Tibial nerve (tissue), 4 donors: ENCODE data around the gene GRIN2C. TPM values are rescaled to one million over a fixed set of nuclear protein-coding genes. Genes with fewer than 3 reads are reported as not detected.

ENCODE experiments used
- DNase-seq, 2 donors: peaks; one replicate each; pipeline ENCODE4 v3.0.0-alpha.2; 2019; ENCODE audit warnings: low spot score in 2 of 2
- H3K27ac ChIP-seq, 4 donors: fragments of 200-600 bp; sonication (generic) in 3 of 4; one replicate each; pipeline ENCODE4 v1.5.1; 2017 to 2019; ENCODE audit warnings: mild to moderate bottlenecking in 1 of 4
- H3K27me3 ChIP-seq, 2 donors: fragments of 200-600 bp; sonication (generic) in 1 of 2; one replicate each; pipeline versions ENCODE4 v1.5.1 to v1.6.0; 2017 to 2019
- H3K36me3 ChIP-seq, 3 donors: fragments of 200-600 bp; sonication (generic); one replicate each; pipeline ENCODE4 v1.5.1; 2018 to 2019
- H3K4me1 ChIP-seq, 4 donors: fragments of 200-600 bp; sonication (generic) in 3 of 4; one replicate each; pipeline ENCODE4 v1.5.1; 2017 to 2019
- H3K4me3 ChIP-seq, 4 donors: fragments of 200-600 bp; sonication (generic) in 3 of 4; one replicate each; pipeline ENCODE4 v1.5.1; 2017 to 2019; ENCODE audit warnings: mild to moderate bottlenecking in 1 of 4, moderate library complexity in 1 of 4
- H3K9me3 ChIP-seq, 4 donors: fragments of 200-600 bp; sonication (generic) in 3 of 4; one replicate each; pipeline ENCODE4 v1.5.1; 2017 to 2019
- EP300 ChIP-seq, 2 donors: sonication (generic); formaldehyde crosslinking; IDR thresholded peaks; one replicate each; pipeline ENCODE4 v1.6.1; 2017; ENCODE audit warnings: antibody characterized with exemption in 2 of 2, mild to moderate bottlenecking in 1 of 2
- POLR2A ChIP-seq, 2 donors: fragments of 450-650 bp; IDR thresholded peaks; one replicate each; pipeline ENCODE4 v1.6.1; 2017; ENCODE audit warnings: antibody characterized with exemption in 2 of 2, mild to moderate bottlenecking in 2 of 2, moderate library complexity in 2 of 2
- WGBS, 2 donors: methylation state at CpG; one replicate each; pipeline ENCODE4 v1.1.5; 2018; 5-methylcytosine and 5-hydroxymethylcytosine counted together
- total RNA-seq, 4 donors: library from RNA; depleted of rRNA; stranded (reverse); fragments of >200 nt; gene quantifications; one replicate each; pipeline ENCODE4 v1.1.0, GENCODE V29; 2016
- TF ChIP-seq, protein P1 (sequence below), 5 experiments: fragments of 200-600 bp in 3 of 5; fragments of 450-650 bp in 2 of 5; sonication (generic) in 3 of 5; IDR thresholded peaks; one replicate each; pipeline ENCODE4 v1.5.1; 2016 to 2019; ENCODE audit warnings: antibody characterized with exemption in 5 of 5, mild to moderate bottlenecking in 3 of 5, moderate library complexity in 2 of 5

The GRIN2C gene
- total RNA-seq, 4 donors from 2014 or later, result 0.22 to 3.6 (median 0.50) TPM

DNA sequence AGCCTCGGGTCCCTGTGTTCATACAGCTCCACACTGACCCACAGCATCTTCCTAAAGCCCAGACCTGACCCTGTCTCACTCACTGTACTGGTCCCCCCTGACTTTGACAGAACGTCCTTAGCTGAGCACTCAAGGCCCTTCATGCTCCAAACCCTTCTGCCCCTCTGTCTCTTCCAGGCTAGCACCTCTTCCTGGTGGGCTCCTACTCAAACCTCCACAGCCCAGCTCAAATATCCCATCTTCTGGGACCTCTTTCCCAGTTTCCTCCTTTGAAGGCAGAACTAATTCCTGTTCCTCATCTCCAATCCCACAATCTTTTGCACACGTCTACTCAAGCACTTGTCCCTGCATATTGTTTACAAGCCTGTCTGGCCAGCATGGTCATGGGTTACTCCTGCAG is 8.8 kb downstream of the GRIN2C start:
- Histone ChIP-seq H3K4me3 (no peak overlapping the region), H3K27ac (no peak overlapping the region), H3K9me3 (peaks cover 0 to 3% (median 0%) of the 10 kb centered on the region in 4 donors), H3K4me1 (peaks cover 0 to 14% (median 7%) of the 10 kb centered on the region in 4 donors), H3K27me3 (peaks cover 0 to 55% of the 10 kb centered on the region in 2 donors), H3K36me3 (no peaks in the 10 kb centered on the region)
- TF ChIP-seq EP300 (IDR thresholded peaks at IDR 0.05) (no peak), POLR2A (IDR thresholded peaks at IDR 0.05) (no peak)
- TF ChIP-seq, protein P1, sequence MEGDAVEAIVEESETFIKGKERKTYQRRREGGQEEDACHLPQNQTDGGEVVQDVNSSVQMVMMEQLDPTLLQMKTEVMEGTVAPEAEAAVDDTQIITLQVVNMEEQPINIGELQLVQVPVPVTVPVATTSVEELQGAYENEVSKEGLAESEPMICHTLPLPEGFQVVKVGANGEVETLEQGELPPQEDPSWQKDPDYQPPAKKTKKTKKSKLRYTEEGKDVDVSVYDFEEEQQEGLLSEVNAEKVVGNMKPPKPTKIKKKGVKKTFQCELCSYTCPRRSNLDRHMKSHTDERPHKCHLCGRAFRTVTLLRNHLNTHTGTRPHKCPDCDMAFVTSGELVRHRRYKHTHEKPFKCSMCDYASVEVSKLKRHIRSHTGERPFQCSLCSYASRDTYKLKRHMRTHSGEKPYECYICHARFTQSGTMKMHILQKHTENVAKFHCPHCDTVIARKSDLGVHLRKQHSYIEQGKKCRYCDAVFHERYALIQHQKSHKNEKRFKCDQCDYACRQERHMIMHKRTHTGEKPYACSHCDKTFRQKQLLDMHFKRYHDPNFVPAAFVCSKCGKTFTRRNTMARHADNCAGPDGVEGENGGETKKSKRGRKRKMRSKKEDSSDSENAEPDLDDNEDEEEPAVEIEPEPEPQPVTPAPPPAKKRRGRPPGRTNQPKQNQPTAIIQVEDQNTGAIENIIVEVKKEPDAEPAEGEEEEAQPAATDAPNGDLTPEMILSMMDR (IDR thresholded peaks at IDR 0.05), result no peak
- DNase-seq, result no peak
- WGBS, 2 donors, result 50 to 73% methylated on average over 3 of the region's 3 CpGs

DNA sequence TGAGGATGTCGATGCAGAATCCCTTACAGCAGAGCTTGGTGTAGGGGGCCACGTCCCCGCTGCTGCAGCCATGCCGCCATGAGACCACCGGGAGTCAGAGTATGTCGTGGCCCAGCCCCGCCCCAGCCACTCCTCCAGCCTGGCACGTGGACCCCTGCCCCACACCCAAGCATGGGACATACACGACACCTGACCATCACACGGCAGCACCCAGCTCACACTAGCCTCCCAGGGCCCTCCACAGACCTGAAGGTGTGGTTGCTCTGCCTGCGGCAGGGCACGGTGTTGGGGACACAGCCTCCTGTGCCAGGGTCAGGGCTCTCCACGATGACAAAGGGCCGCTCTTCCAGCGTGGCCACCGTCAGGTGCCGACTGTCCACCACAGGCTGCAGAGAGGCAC is 9.4 kb downstream of the GRIN2C start:
- Histone ChIP-seq H3K27ac (no peak overlapping the region), H3K9me3 (peaks cover 0 to 3% (median 0%) of the 10 kb centered on the region in 4 donors), H3K4me3 (no peak overlapping the region), H3K4me1 (peaks cover 0 to 14% (median 7%) of the 10 kb centered on the region in 4 donors), H3K36me3 (no peaks in the 10 kb centered on the region), H3K27me3 (peaks cover 0 to 51% of the 10 kb centered on the region in 2 donors)
- no peak for TF ChIP-seq POLR2A (IDR thresholded peaks at IDR 0.05)
- TF ChIP-seq, protein P1 (IDR thresholded peaks at IDR 0.05), result no peak
- no peak for TF ChIP-seq EP300 (IDR thresholded peaks at IDR 0.05)
- no peak for DNase-seq
- 83% methylated on average over 14 of the region's 17 CpGs; no CpG with 5 or more reads in 1 of the 2 donors for WGBS, 2 donors

DNA sequence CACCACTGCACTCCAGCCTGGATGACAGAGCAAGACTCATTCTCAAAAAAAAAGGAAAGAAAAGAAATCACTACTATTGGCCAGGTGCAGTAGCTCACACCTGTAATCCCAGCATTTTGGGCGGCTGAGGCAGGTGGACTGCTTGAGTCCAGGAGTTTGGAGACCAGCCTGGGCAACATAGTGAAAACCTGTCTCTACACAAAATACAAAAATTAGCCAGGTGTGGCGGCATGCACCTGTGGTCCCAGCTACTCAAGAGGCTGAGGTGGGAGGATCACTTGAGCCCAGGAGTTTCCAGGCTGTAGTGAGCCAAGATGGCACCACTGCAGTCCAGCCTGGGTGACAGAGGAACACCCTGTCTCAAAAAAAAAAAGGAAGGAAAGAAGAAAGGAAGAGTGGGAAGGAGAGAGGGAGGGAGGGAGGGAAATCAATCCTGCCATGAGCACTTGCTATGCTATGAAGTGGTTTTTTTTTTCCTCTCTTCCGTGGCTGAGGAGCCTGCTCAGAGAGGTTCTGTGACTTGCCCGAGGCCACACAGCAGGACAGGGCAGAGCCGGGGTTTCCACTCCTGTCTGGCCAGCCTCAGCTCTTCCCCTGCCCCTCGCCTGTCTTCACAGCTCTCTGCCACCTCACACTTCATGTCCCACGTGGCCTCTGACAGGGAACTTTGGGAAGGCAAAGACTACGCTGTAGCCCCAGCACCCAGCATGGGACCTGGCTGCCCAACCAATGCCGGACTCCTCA is 10.9 kb downstream of the GRIN2C start:
- H3K36me3 ChIP-seq, result no peaks in the 10 kb centered on the region
- no peak overlapping the region for H3K27ac ChIP-seq
- TF ChIP-seq, protein P1 (IDR thresholded peaks at IDR 0.05), result no peak
- no peak for TF ChIP-seq EP300 (IDR thresholded peaks at IDR 0.05)
- TF ChIP-seq POLR2A (IDR thresholded peaks at IDR 0.05), result no peak
- DNase-seq, result no peak
- peaks cover 0 to 14% (median 7%) of the 10 kb centered on the region in 4 donors for H3K4me1 ChIP-seq
- peaks cover 0 to 37% of the 10 kb centered on the region in 2 donors for H3K27me3 ChIP-seq
- peaks cover 0 to 3% (median 0%) of the 10 kb centered on the region in 4 donors for H3K9me3 ChIP-seq
- WGBS, 2 donors, result 59 to 69% methylated on average over 9 of the region's 9 CpGs
- H3K4me3 ChIP-seq, result no peak overlapping the region

DNA sequence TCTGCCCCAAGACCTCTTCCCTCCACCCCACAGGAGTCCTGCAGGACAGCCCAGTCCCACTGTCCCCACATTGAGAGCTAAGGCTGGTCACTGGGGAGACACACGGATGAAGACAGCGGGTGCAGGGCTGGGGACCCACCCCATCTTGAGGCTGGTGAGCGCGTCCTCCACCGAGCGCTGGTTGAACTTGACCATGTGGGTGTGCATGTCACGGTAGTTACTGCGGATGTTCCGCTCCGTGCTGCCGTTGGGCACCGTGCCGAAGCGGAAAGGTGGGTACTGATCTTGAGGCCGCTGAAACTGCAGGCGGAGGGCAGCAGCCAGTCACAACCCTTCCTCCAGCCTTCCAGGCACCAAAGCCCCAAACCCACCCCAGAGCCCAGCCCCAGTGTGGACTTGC is 13.1 kb downstream of the GRIN2C start:
- Histone ChIP-seq H3K4me3 (no peak overlapping the region), H3K27me3 (peaks cover 0 to 20% of the 10 kb centered on the region in 2 donors), H3K9me3 (no peaks in the 10 kb centered on the region), H3K36me3 (no peaks in the 10 kb centered on the region), H3K4me1 (peaks cover 0 to 14% (median 10%) of the 10 kb centered on the region in 4 donors), H3K27ac (no peak overlapping the region)
- 89 to 91% methylated on average over 16 of the region's 16 CpGs for WGBS, 2 donors
- DNase-seq, result no peak
- TF ChIP-seq POLR2A (IDR thresholded peaks at IDR 0.05), result no peak

DNA sequence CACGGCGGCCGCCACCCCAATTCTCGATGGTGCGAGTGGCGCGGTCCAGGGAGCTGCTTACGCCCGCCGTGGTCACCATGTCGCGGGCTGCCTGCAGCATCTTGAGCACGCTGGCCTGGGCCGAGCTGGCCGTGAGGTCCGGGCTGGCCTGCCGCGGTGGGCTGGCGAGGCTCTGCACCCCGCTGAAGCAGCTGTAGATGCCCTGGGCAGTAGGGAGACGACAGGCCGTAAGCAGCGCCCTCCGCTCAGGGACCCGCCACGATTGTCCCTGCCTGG is 16.4 kb downstream of the GRIN2C start:
- Histone ChIP-seq H3K4me1 (peaks cover 4 to 33% (median 23%) of the 10 kb centered on the region in 4 donors), H3K27me3 (peaks cover 0 to 6% of the 10 kb centered on the region in 2 donors), H3K9me3 (no peaks in the 10 kb centered on the region), H3K27ac (peak overlapping the region in 1 of 4 donors; percentile 79), H3K36me3 (peaks cover 0 to 4% (median 0%) of the 10 kb centered on the region in 3 donors), H3K4me3 (peak overlapping the region in 1 of 4 donors; percentile 54)
- 34 to 100% methylated on average over 1 to 26 of the region's 26 CpGs for WGBS, 2 donors
- TF ChIP-seq EP300 (IDR thresholded peaks at IDR 0.05) (no peak), POLR2A (IDR thresholded peaks at IDR 0.05) (no peak)
- TF ChIP-seq, protein P1 (IDR thresholded peaks at IDR 0.05), result no peak
- no peak for DNase-seq
